Rectal smooth muscle tissue (tissue), 1 donor: Measurements from ENCODE around the gene UNKL.

Experiments
- H3K27ac ChIP-seq: one replicate; pipeline ENCODE4 v1.7.0; 2013; ENCODE audit warnings: low read depth, low read length, inconsistent platforms
- H3K27me3 ChIP-seq: one replicate; pipeline ENCODE4 v1.7.0; 2013; ENCODE audit warnings: low read length; ENCODE audit not compliant: control insufficient read depth, insufficient read depth
- H3K36me3 ChIP-seq: one replicate; pipeline ENCODE4 v1.7.0; 2013; ENCODE audit warnings: low read length; ENCODE audit not compliant: control insufficient read depth, insufficient read depth
- H3K4me1 ChIP-seq: one replicate; pipeline ENCODE4 v1.7.0; 2013; ENCODE audit warnings: low read length; ENCODE audit not compliant: control insufficient read depth, insufficient read depth
- H3K4me3 ChIP-seq: one replicate; pipeline ENCODE4 v1.7.0; 2013; ENCODE audit warnings: low read length
- H3K9ac ChIP-seq: one replicate; pipeline ENCODE4 v1.7.0; 2013; ENCODE audit warnings: low read length

UNKL gene

GRCh38 chr16:1336619-1337018 lies 77.9 kb downstream of the UNKL start:
- H3K27ac ChIP-seq = no peak overlapping the region
- no peaks in the 10 kb centered on the region for H3K4me1 ChIP-seq
- H3K36me3 ChIP-seq = no peaks in the 10 kb centered on the region
- H3K27me3 ChIP-seq = peaks cover 31% of the 10 kb centered on the region
- H3K4me3 ChIP-seq = no peak overlapping the region
- H3K9ac ChIP-seq = no peak overlapping the region

GRCh38 chr16:1335996-1336395 lies 78.5 kb downstream of the UNKL start:
- Histone ChIP-seq H3K36me3 (no peaks in the 10 kb centered on the region), H3K27me3 (peaks cover 36% of the 10 kb centered on the region), H3K4me1 (no peaks in the 10 kb centered on the region), H3K9ac (no peak overlapping the region), H3K27ac (no peak overlapping the region), H3K4me3 (no peak overlapping the region)

- H3K4me3 ChIP-seq = no peak overlapping the region
- H3K27ac ChIP-seq = no peak overlapping the region
- H3K27me3 ChIP-seq = peaks cover 36% of the 10 kb centered on the region
- no peaks in the 10 kb centered on the region for H3K36me3 ChIP-seq
- H3K4me1 ChIP-seq = no peaks in the 10 kb centered on the region
- H3K9ac ChIP-seq = no peak overlapping the region
Observed at GRCh38 chr16:1335211-1335971, 79.1 kb downstream of the UNKL start.

- Histone ChIP-seq H3K9ac (no peak overlapping the region), H3K4me1 (no peaks in the 10 kb centered on the region), H3K4me3 (no peak overlapping the region), H3K36me3 (no peaks in the 10 kb centered on the region), H3K27ac (no peak overlapping the region), H3K27me3 (peaks cover 36% of the 10 kb centered on the region)
Observed at GRCh38 chr16:1334739-1335138, 79.8 kb downstream of the UNKL start.

GRCh38 chr16:1333854-1334700 lies 80.4 kb downstream of the UNKL start:
- Histone ChIP-seq H3K27ac (no peak overlapping the region), H3K4me1 (no peaks in the 10 kb centered on the region), H3K4me3 (no peak overlapping the region), H3K27me3 (peaks cover 36% of the 10 kb centered on the region), H3K36me3 (no peaks in the 10 kb centered on the region), H3K9ac (no peak overlapping the region)

GRCh38 chr16:1333149-1333812 lies 81.2 kb downstream of the UNKL start, which contains the start of gene BAIAP3:
Gene BAIAP3, plus strand, starts transcription at chr16:1333645. Its CDS starts 4,905 bp downstream, at chr16:1338550.
- Histone ChIP-seq H3K27me3 (peaks cover 36% of the 10 kb centered on the region), H3K36me3 (no peaks in the 10 kb centered on the region), H3K4me3 (peak within 1 kb of the TSS; percentile 48), H3K9ac (no peak within 1 kb of the TSS), H3K27ac (no peak within 1 kb of the TSS), H3K4me1 (no peaks in the 10 kb centered on the region)

- H3K4me1 ChIP-seq = no peaks in the 10 kb centered on the region
- H3K9ac ChIP-seq = no peak overlapping the region
- no peak overlapping the region for H3K4me3 ChIP-seq
- H3K36me3 ChIP-seq = no peaks in the 10 kb centered on the region
- peaks cover 36% of the 10 kb centered on the region for H3K27me3 ChIP-seq
- no peak overlapping the region for H3K27ac ChIP-seq
Observed at GRCh38 chr16:1332618-1333148, 81.8 kb downstream of the UNKL start.

- peak overlapping the region; percentile 45 for H3K4me3 ChIP-seq
- H3K9ac ChIP-seq = no peak overlapping the region
Observed at GRCh38 chr16:1331712-1332617, 82.5 kb downstream of the UNKL start.

GRCh38 chr16:1330931-1331711 lies 83.4 kb downstream of the UNKL start:
- Histone ChIP-seq H3K27me3 (peaks cover 29% of the 10 kb centered on the region), H3K4me3 (peak overlapping the region; percentile 45), H3K9ac (no peak overlapping the region), H3K27ac (no peak overlapping the region), H3K36me3 (no peaks in the 10 kb centered on the region), H3K4me1 (no peaks in the 10 kb centered on the region)

More at GRCh38 chr16:1331712-1332617, 82.5 kb downstream of the UNKL start:
- Histone ChIP-seq H3K27ac (no peak overlapping the region), H3K27me3 (peaks cover 35% of the 10 kb centered on the region), H3K4me1 (no peaks in the 10 kb centered on the region), H3K36me3 (no peaks in the 10 kb centered on the region)

GRCh38 chr16:1330260-1330914 lies 84.1 kb downstream of the UNKL start:
- Histone ChIP-seq H3K36me3 (no peaks in the 10 kb centered on the region), H3K4me1 (no peaks in the 10 kb centered on the region), H3K4me3 (no peak overlapping the region), H3K27ac (no peak overlapping the region), H3K27me3 (peaks cover 29% of the 10 kb centered on the region), H3K9ac (no peak overlapping the region)
